Left cardiac atrium (tissue), 4 donors: Measurements from ENCODE around the gene SRPK3. TPM values are rescaled to one million over a fixed set of nuclear protein-coding genes. Genes with fewer than 3 reads are reported as not detected.
"Not testable (repeated sequence)": the region's sequence is repeated elsewhere in the genome, so short reads cannot be mapped to it uniquely, and the experiment has no call there.

Experiments
- ATAC-seq, 2 donors: fragments of 200-7000 bp; cut with Tn5 transposase; one replicate each; pipeline ENCODE4 v1.9.1; 2020; ENCODE audit warnings: mild to moderate bottlenecking in 2 of 2, moderate library complexity in 2 of 2
- DNase-seq: peaks from one replicate; pipeline ENCODE4 v3.0.0-alpha.2; 2020
- intact Hi-C, 2 donors: fragments of 100-400 bp; cut with DNase I; formaldehyde crosslinking; loops; one replicate each; pipeline versions ENCODE4 v1.14.1 to v1.15.1; 2022 to 2023
- total RNA-seq, 2 donors: library from RNA; stranded (reverse); fragmentation: NEBNext Ultra II Directional; extraction: Animal tissue kit (Norgen Biotek cat#: 25700); gene quantifications; one replicate each; pipeline ENCODE4 v1.2.1, GENCODE V29; 2021
- donor health status: DM: no; HTN: yes; CAD: no.
- donor health status: DM: no; HTN: yes; CAD: no; lungs with severe emphysema.
- donor health status: DM: yes; HTN: yes; CAD: no.
- donor health status: Dilated cardiomyopathy.

Gene SRPK3
- total RNA-seq, 2 donors from 2014 or later = 24.1 to 25.8 TPM

- DNase-seq (peak; percentile 61), ATAC-seq (peak in 1 of 2 donors; percentile 27)
These were observed 37.2 kb upstream of the SRPK3 start for GRCh38 chrX:153743468-153744209.

GRCh38 chrX:153744210-153745066 is 36.4 kb upstream of the SRPK3 start:
- DNase-seq = no peak
- peak in 1 of 2 donors; percentile 38 for ATAC-seq
- intact Hi-C loops = no loop called here

More at GRCh38 chrX:153743468-153744209, 37.2 kb upstream of the SRPK3 start:
- intact Hi-C loops = not testable (repeated sequence)

- DNase-seq, intact Hi-C loops, ATAC-seq: not testable (repeated sequence)
These were observed 35.8 kb upstream of the SRPK3 start for GRCh38 chrX:153745067-153745433.

- DNase-seq = no peak
- ATAC-seq = no peak
- intact Hi-C loops = no loop called here
These were observed 34.5 kb upstream of the SRPK3 start for GRCh38 chrX:153746359-153746758.

GRCh38 chrX:153746991-153747390 is 33.9 kb upstream of the SRPK3 start:
- intact Hi-C loops, ATAC-seq: not testable (repeated sequence)

GRCh38 chrX:153749017-153749416 is 31.8 kb upstream of the SRPK3 start:
- ATAC-seq, DNase-seq, intact Hi-C loops: not testable (repeated sequence)

More at GRCh38 chrX:153746991-153747390, 33.9 kb upstream of the SRPK3 start:
- not testable (repeated sequence) for DNase-seq

GRCh38 chrX:153750127-153750774 is 30.6 kb upstream of the SRPK3 start:
- ATAC-seq (no peak), DNase-seq (no peak)
- intact Hi-C loops = no loop called here

GRCh38 chrX:153755136-153755535 is 25.7 kb upstream of the SRPK3 start:
- DNase-seq (no peak), ATAC-seq (no peak)
- intact Hi-C loops = no loop called here

- DNase-seq (no peak), ATAC-seq (no peak)
- intact Hi-C loops = loop anchor here (5.0 kb wide), 2 partner anchors 190 to 195 kb away; no protein-coding TSS in a partner anchor
These were observed 19.0 kb upstream of the SRPK3 start for GRCh38 chrX:153761863-153762262.

- DNase-seq (no peak), ATAC-seq (no peak)
These were observed 18.1 kb upstream of the SRPK3 start for GRCh38 chrX:153762626-153763173.

GRCh38 chrX:153763298-153763932 is 17.4 kb upstream of the SRPK3 start:
- intact Hi-C loops = loop anchor here (5.0 kb wide), 2 partner anchors 189 to 194 kb away; no protein-coding TSS in a partner anchor
- DNase-seq (no peak), ATAC-seq (no peak)

More at GRCh38 chrX:153762626-153763173, 18.1 kb upstream of the SRPK3 start:
- intact Hi-C loops = loop anchor here (5.0 kb wide), 2 partner anchors 190 to 195 kb away; no protein-coding TSS in a partner anchor

GRCh38 chrX:153763989-153764755 is 16.7 kb upstream of the SRPK3 start, which contains the start of gene PLXNB3:
Gene PLXNB3, plus strand, starts transcription at chrX:153764249. Its CDS starts 1,287 bp downstream, at chrX:153765536.
- intact Hi-C loops = loop anchor here (5.0 kb wide), 2 partner anchors 188 to 193 kb away; no protein-coding TSS in a partner anchor

GRCh38 chrX:153764786-153765137 is 16.1 kb upstream of the SRPK3 start:
- ATAC-seq = no peak
- DNase-seq = no peak
- intact Hi-C loops = loop anchor here (5.0 kb wide), 2 partner anchors 188 to 193 kb away; no protein-coding TSS in a partner anchor

More at GRCh38 chrX:153763989-153764755, 16.7 kb upstream of the SRPK3 start, which contains the start of gene PLXNB3:
- peak; percentile 83 for DNase-seq
- ATAC-seq = peak; percentile 81 to 84

- intact Hi-C loops = no loop called here
- DNase-seq (no peak), ATAC-seq (peak; percentile 42 to 60)
These were observed 15.4 kb upstream of the SRPK3 start for GRCh38 chrX:153765138-153766079.

- intact Hi-C loops = no loop called here
- DNase-seq (no peak), ATAC-seq (peak in 1 of 2 donors; percentile 27)
These were observed 14.6 kb upstream of the SRPK3 start for GRCh38 chrX:153766098-153766817.
